Loucy (cell line): ENCODE results near the gene PTPRN2.
"Not testable (repeated sequence)": the region's sequence is repeated elsewhere in the genome, so short reads cannot be mapped to it uniquely, and the experiment has no call there.

Experiments used
- H2AFZ ChIP-seq: fragments of 200-600 bp; sonication (generic); 2 replicates; pipeline ENCODE4 v1.6.0; 2016; ENCODE audit warnings: antibody characterized with exemption, mild to moderate bottlenecking, low read length, moderate library complexity
- H3F3A ChIP-seq: fragments of 200-600 bp; 2 replicates; pipeline ENCODE4 v1.6.0; 2016; ENCODE audit warnings: antibody characterized with exemption, low read depth, mild to moderate bottlenecking
- H3K27me3 ChIP-seq: fragments of 200-600 bp; sonication (generic); 2 replicates; pipeline ENCODE4 v1.6.1; 2014; ENCODE audit warnings: low read length, mild to moderate bottlenecking; ENCODE audit not compliant: insufficient read depth, poor library complexity, severe bottlenecking
- H3K36me3 ChIP-seq: fragments of 200-600 bp; sonication (generic); 2 replicates; pipeline ENCODE4 v1.6.1; 2016; ENCODE audit warnings: low read length; ENCODE audit not compliant: insufficient read depth
- H3K4me1 ChIP-seq: fragments of 200-600 bp; sonication (generic); 2 replicates; pipeline ENCODE4 v1.5.1; 2014; ENCODE audit warnings: low read length, mild to moderate bottlenecking; ENCODE audit not compliant: insufficient read depth, poor library complexity, severe bottlenecking
- H3K4me2 ChIP-seq: fragments of 200-600 bp; sonication (generic); 2 replicates; pipeline ENCODE4 v1.6.0; 2014; ENCODE audit warnings: antibody characterized with exemption, low read length, low read depth, mild to moderate bottlenecking; ENCODE audit not compliant: poor library complexity, severe bottlenecking
- H3K4me3 ChIP-seq: fragments of 200-600 bp; sonication (generic); 2 replicates; pipeline ENCODE4 v1.5.1; 2014; ENCODE audit warnings: low read length, mild to moderate bottlenecking, mixed read lengths; ENCODE audit not compliant: poor library complexity, severe bottlenecking
- H3K79me2 ChIP-seq: fragments of 200-600 bp; sonication (generic); 2 replicates; pipeline ENCODE4 v1.6.1; 2014; ENCODE audit warnings: low read length; ENCODE audit not compliant: insufficient read depth
- H3K9ac ChIP-seq: fragments of 200-600 bp; sonication (generic); 2 replicates; pipeline ENCODE4 v1.6.0; 2014; ENCODE audit warnings: mild to moderate bottlenecking, low read depth, low read length, moderate library complexity; ENCODE audit not compliant: poor library complexity, severe bottlenecking
- H3K9me2 ChIP-seq: fragments of 200-600 bp; sonication (generic); replicated peaks from 2 replicates; pipeline ENCODE4 v1.6.1; 2016; ENCODE audit warnings: low read depth, low read length, mixed read lengths
- H3K9me3 ChIP-seq: fragments of 200-600 bp; sonication (generic); 2 replicates; pipeline ENCODE4 v1.6.1; 2014; ENCODE audit warnings: mild to moderate bottlenecking, antibody characterized with exemption, low read length, low read depth; ENCODE audit not compliant: insufficient read depth
- H4K20me1 ChIP-seq: fragments of 200-600 bp; sonication (generic); 2 replicates; pipeline ENCODE4 v1.6.0; 2014; ENCODE audit warnings: antibody characterized with exemption, low read length, mild to moderate bottlenecking; ENCODE audit not compliant: insufficient read depth, poor library complexity, severe bottlenecking
- CTCF ChIP-seq: fragments of 200-600 bp; sonication (generic); conservative IDR thresholded peaks from 2 replicates; pipeline ENCODE4 v1.5.1; 2014; ENCODE audit warnings: mild to moderate bottlenecking, antibody characterized with exemption, low read length
- EZH2phosphoT487 ChIP-seq: fragments of 200-600 bp; IDR thresholded peaks from 2 replicates; pipeline ENCODE4 v1.6.1; 2018; ENCODE audit warnings: antibody characterized with exemption, mild to moderate bottlenecking, moderate library complexity, borderline replicate concordance

PTPRN2 gene

GRCh38 chr7:158204453-158204852 is 383.2 kb downstream of the PTPRN2 start:
- peaks cover 12% of the 10 kb centered on the region; the same call in 1 of the 2 replicates for H3K9me3 ChIP-seq

GRCh38 chr7:158203948-158204347 is 383.7 kb downstream of the PTPRN2 start:
- H3K79me2 ChIP-seq, H3K4me1 ChIP-seq, H4K20me1 ChIP-seq, H3K4me2 ChIP-seq, H3K36me3 ChIP-seq, H2AFZ ChIP-seq, H3K4me3 ChIP-seq, H3K9ac ChIP-seq, H3K9me2 ChIP-seq, H3F3A ChIP-seq, H3K27me3 ChIP-seq: not testable (repeated sequence)
- H3K9me3 ChIP-seq = peaks cover 12% of the 10 kb centered on the region; the same call in 1 of the 2 replicates

More at GRCh38 chr7:158204453-158204852, 383.2 kb downstream of the PTPRN2 start:
- Histone ChIP-seq H3K27me3 (no peaks in the 10 kb centered on the region), H2AFZ (no peak overlapping the region), H4K20me1 (no peaks in the 10 kb centered on the region), H3K4me2 (no peak overlapping the region), H3F3A (no peaks in the 10 kb centered on the region), H3K4me3 (no peak overlapping the region), H3K9me2 (no peaks in the 10 kb centered on the region), H3K36me3 (no peaks in the 10 kb centered on the region), H3K4me1 (no peaks in the 10 kb centered on the region), H3K79me2 (no peaks in the 10 kb centered on the region), H3K9ac (no peak overlapping the region)
- TF ChIP-seq EZH2phosphoT487 = no peak

- H3K36me3 ChIP-seq = no peaks in the 10 kb centered on the region
- TF ChIP-seq EZH2phosphoT487 (no peak), CTCF (no peak)
- H3F3A ChIP-seq = no peaks in the 10 kb centered on the region
- H3K9me2 ChIP-seq = no peaks in the 10 kb centered on the region
- H3K27me3 ChIP-seq = no peaks in the 10 kb centered on the region
- H3K9ac ChIP-seq = no peak overlapping the region
- no peak overlapping the region for H3K4me3 ChIP-seq
- H2AFZ ChIP-seq = no peak overlapping the region
- H3K79me2 ChIP-seq = no peaks in the 10 kb centered on the region
- H3K4me1 ChIP-seq = no peaks in the 10 kb centered on the region
- no peaks in the 10 kb centered on the region for H4K20me1 ChIP-seq
- H3K9me3 ChIP-seq = peaks cover 23% of the 10 kb centered on the region; the same call in 1 of the 2 replicates
- no peak overlapping the region for H3K4me2 ChIP-seq
These were observed 393.2 kb downstream of the PTPRN2 start for GRCh38 chr7:158194365-158194900.

- H3K79me2 ChIP-seq = no peaks in the 10 kb centered on the region
- H3K4me1 ChIP-seq = no peaks in the 10 kb centered on the region
- H2AFZ ChIP-seq = no peak overlapping the region
- no peaks in the 10 kb centered on the region for H3K36me3 ChIP-seq
- TF ChIP-seq EZH2phosphoT487 (no peak), CTCF (no peak)
- no peaks in the 10 kb centered on the region for H3K27me3 ChIP-seq
- H3F3A ChIP-seq = no peaks in the 10 kb centered on the region
- H3K9me2 ChIP-seq = no peaks in the 10 kb centered on the region
- H3K4me2 ChIP-seq = no peak overlapping the region
- peaks cover 24% of the 10 kb centered on the region; the same call in 1 of the 2 replicates for H3K9me3 ChIP-seq
- no peak overlapping the region for H3K4me3 ChIP-seq
- H4K20me1 ChIP-seq = no peaks in the 10 kb centered on the region
- H3K9ac ChIP-seq = no peak overlapping the region
These were observed 394.2 kb downstream of the PTPRN2 start for GRCh38 chr7:158193446-158193845.
